ENCODE measurements around the gene CCDC85A.

The CCDC85A gene

GRCh38 chr2:56376699-56377665, 193.2 kb downstream of the CCDC85A start:
- DNase-seq: no peak

GRCh38 chr2:56379066-56379465, 195.3 kb downstream of the CCDC85A start:
- DNase-seq: no peak

DNA sequence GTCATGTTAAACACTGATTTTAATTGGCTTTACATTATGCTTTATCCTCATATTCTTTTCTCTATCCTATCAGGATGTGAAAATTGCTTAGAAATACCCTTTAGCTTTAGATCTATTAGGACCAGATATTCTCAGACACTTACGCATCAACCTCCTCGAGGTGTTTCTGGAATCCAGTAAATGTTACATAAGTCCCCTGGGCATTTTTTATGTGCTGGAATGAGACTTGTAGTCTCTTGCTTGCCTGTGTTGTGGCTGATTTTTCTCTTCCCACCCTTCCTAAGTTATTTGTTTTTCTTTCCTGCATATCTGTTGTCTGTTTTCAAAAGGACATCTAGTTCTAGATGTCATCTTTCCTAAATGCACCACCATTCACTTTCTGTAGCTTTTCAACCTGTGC, 197.1 kb downstream of the CCDC85A start:
- no peak for DNase-seq

DNA sequence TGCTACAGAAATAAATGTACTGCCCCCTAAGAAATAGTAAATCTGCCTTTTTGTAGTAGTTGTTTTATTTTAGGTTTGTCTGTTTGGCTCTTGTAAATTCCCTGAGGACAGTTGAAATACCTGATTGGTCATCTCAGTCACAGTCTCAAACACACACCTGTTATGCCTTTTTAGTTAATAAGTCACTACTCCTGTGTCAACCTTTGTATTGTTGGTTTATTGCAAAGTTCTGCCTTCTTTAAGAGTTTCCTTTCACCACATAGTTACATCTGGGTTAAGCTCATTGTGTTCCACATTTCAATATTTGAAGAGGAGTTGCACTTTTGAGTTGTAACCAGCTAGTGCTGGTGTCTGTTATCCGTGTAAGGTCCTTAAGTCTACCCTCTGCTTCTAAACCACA, 198.7 kb downstream of the CCDC85A start:
- no peak for DNase-seq

GRCh38 chr2:56386657-56387056, 202.9 kb downstream of the CCDC85A start:
- no peak for DNase-seq

GRCh38 chr2:56390644-56391043, 206.9 kb downstream of the CCDC85A start:
- no peak for DNase-seq

GRCh38 chr2:56410140-56410539, 226.3 kb downstream of the CCDC85A start:
- no peak for DNase-seq

DNA sequence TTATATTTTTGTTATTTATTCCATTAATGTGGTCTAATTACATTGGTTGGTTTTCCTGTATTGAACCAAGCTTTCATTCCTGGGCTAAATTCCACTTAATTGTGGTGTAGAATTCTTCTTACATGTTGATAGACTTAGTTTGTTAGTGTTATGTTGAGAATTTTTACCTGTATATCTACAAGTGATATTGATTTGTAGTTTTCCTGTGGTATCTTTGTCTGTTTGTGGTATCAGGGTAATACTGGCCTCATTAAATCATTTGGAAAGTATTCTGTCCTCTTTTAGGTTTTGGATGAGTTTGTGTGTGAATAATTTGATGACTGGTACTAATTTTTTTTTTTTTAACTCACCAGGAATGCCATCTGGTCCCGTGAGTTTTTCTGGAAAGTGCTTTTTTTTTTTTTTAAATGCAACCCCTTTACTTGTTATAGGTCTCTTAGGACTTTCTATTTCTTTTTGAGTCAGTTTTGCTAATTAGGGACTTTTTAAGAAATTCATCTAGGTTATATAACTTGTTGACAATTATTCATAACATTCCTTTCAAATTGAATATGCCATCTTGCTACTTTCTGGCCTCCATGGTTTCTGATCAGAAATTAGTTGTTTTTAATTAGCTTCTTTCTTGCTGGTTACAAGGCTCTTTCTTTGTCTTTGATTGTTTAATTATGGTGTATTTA, 232.8 kb downstream of the CCDC85A start:
- no peak for DNase-seq

Measured in midbrain (tissue), 1 donor.